A549 (cell line): ENCODE measurements around the gene ACSM5. TPM values are rescaled to one million over a fixed set of nuclear protein-coding genes. Genes with fewer than 3 reads are reported as not detected.

Source experiments
- ATAC-seq, 2 experiments: fragments of 200-7000 bp in 1 of 2; fragments of >200 bp in 1 of 2; cut with Nextera tagmentation in 1 of 2; cut with Tn5 transposase in 1 of 2; 3 replicates each; pipeline versions ENCODE4 v1.8.0 to v1.9.1; 2018 to 2020; ENCODE audit warnings: mild to moderate bottlenecking in 1 of 2, moderate library complexity in 1 of 2
- CTCF ChIA-PET: fragments of 300-600 bp; sonication (Branson Sonifier 250); formaldehyde crosslinking; extraction: SDS; loops from one replicate; lab custom pipeline; 2021; ENCODE audit warnings: antibody characterized with exemption, inconsistent platforms; lab: Yijun Ruan, JAX
- POLR2A ChIA-PET: fragments of 350-600 bp; formaldehyde crosslinking; extraction: SDS; loops from one replicate; lab custom pipeline; 2021; ENCODE audit warnings: antibody characterized with exemption, inconsistent platforms; lab: Yijun Ruan, JAX
- DNase-seq, 2 experiments: peaks; one replicate each; pipeline versions ENCODE4 v3.0.0 to v3.0.0-alpha.2; 2011 to 2016; ENCODE audit warnings: low read depth in 1 of 2, low spot score in 1 of 2
- FAIRE-seq: peaks from 2 replicates; lab custom pipeline; 2011; peaks lifted over from hg19 to GRCh38; lab: Jason Lieb, UNC
- H3K27ac ChIP-seq, 2 experiments: fragments of >200 bp; sonication (Bioruptor Twin); formaldehyde crosslinking; 3 replicates each; pipeline ENCODE4 v1.5.1; 2016 to 2017
- H3K4me1 ChIP-seq: fragments of >200 bp; sonication (Bioruptor Twin); formaldehyde crosslinking; 3 replicates; pipeline ENCODE4 v1.6.1; 2016
- H3K4me2 ChIP-seq: fragments of >200 bp; sonication (Bioruptor Twin); formaldehyde crosslinking; 3 replicates; pipeline ENCODE4 v1.6.1; 2016
- H3K4me3 ChIP-seq: fragments of >200 bp; sonication (Bioruptor Twin); formaldehyde crosslinking; 3 replicates; pipeline ENCODE4 v1.5.1; 2016
- H3K9me3 ChIP-seq: fragments of >200 bp; sonication (Bioruptor Twin); formaldehyde crosslinking; 3 replicates; pipeline ENCODE4 v1.6.1; 2016
- BHLHE40 ChIP-seq: IDR thresholded peaks from 2 replicates; pipeline ENCODE4 v1.6.1; 2012; ENCODE audit warnings: low read depth, low read length, inconsistent platforms
- CBX8 ChIP-seq: fragments of 200-600 bp; sonication (generic); IDR thresholded peaks from 2 replicates; pipeline ENCODE4 v1.6.1; 2016
- CEBPB ChIP-seq, 2 experiments: fragments of >200 bp in 1 of 2; sonication (Bioruptor Twin) in 1 of 2; formaldehyde crosslinking in 1 of 2; IDR thresholded peaks; 2 replicates each; pipeline ENCODE4 v1.6.1; 2012 to 2016
- EHMT2 ChIP-seq: fragments of 200-600 bp; sonication (generic); IDR thresholded peaks from 2 replicates; pipeline ENCODE4 v1.6.1; 2016; ENCODE audit warnings: antibody characterized with exemption, low read depth, mild to moderate bottlenecking, moderate library complexity
- EP300 ChIP-seq, 2 experiments: fragments of >200 bp; sonication (Bioruptor Twin); formaldehyde crosslinking; IDR thresholded peaks; 2 replicates in 1 of 2; 3 replicates in 1 of 2; pipeline ENCODE4 v1.6.1; 2016 to 2017
- FOSB ChIP-seq: fragments of 250-450 bp; sonication (Bioruptor Pico); IDR thresholded peaks from 2 replicates; pipeline ENCODE4 v1.5.0; 2020; ENCODE audit warnings: mild to moderate bottlenecking, moderate library complexity
- FOSL2 ChIP-seq, 2 experiments: fragments of 450-650 bp in 1 of 2; fragments of >200 bp in 1 of 2; sonication (Bioruptor Twin) in 1 of 2; formaldehyde crosslinking; IDR thresholded peaks; 2 replicates each; pipeline versions ENCODE4 v1.5.0 to v1.6.1; 2016 to 2020; ENCODE audit warnings: mild to moderate bottlenecking in 1 of 2, moderate library complexity in 1 of 2
- FOXS1 ChIP-seq: fragments of 250-450 bp; sonication (Bioruptor Pico); IDR thresholded peaks from 2 replicates; pipeline ENCODE4 v1.5.0; 2020; ENCODE audit warnings: mild to moderate bottlenecking, moderate library complexity
- GATA3 ChIP-seq: IDR thresholded peaks from 2 replicates; pipeline ENCODE4 v1.6.1; 2012; ENCODE audit warnings: borderline replicate concordance
- HDAC2 ChIP-seq: fragments of 200-600 bp; sonication (generic); IDR thresholded peaks from 2 replicates; pipeline ENCODE4 v1.6.1; 2016
- HES2 ChIP-seq: fragments of >200 bp; sonication (Bioruptor Twin); formaldehyde crosslinking; IDR thresholded peaks from 2 replicates; pipeline ENCODE4 v1.6.1; 2016
- HEYL ChIP-seq: fragments of 250-450 bp; sonication (Bioruptor Pico); IDR thresholded peaks from 2 replicates; pipeline ENCODE4 v1.8.0; 2021; ENCODE audit warnings: mild to moderate bottlenecking, moderate library complexity
- HOXA7 ChIP-seq: fragments of 250-450 bp; sonication (Bioruptor Pico); IDR thresholded peaks from 2 replicates; pipeline ENCODE4 v1.5.0; 2020; ENCODE audit warnings: mild to moderate bottlenecking, moderate library complexity
- HOXB13 ChIP-seq: fragments of 250-450 bp; sonication (Bioruptor Pico); IDR thresholded peaks from 2 replicates; pipeline ENCODE4 v1.5.0; 2020; ENCODE audit warnings: low read depth, mild to moderate bottlenecking, moderate library complexity
- JUN ChIP-seq, 2 experiments: fragments of >200 bp; sonication (Bioruptor Twin); formaldehyde crosslinking; IDR thresholded peaks; 2 replicates in 1 of 2; 3 replicates in 1 of 2; pipeline ENCODE4 v1.6.1; 2016 to 2017
- JUNB ChIP-seq: fragments of >200 bp; sonication (Bioruptor Twin); formaldehyde crosslinking; IDR thresholded peaks from 2 replicates; pipeline ENCODE4 v1.6.1; 2016
- KDM5A ChIP-seq: fragments of 200-600 bp; sonication (generic); IDR thresholded peaks from 2 replicates; pipeline ENCODE4 v1.6.1; 2016; ENCODE audit warnings: antibody characterized with exemption, mild to moderate bottlenecking
- MAFK ChIP-seq: fragments of 450-650 bp; IDR thresholded peaks from 2 replicates; pipeline ENCODE4 v1.6.1; 2014; ENCODE audit not compliant: partially characterized antibody
- MYC ChIP-seq: IDR thresholded peaks from 2 replicates; pipeline ENCODE4 v1.6.1; 2012; ENCODE audit warnings: mild to moderate bottlenecking, inconsistent platforms, low read length, improper control_type of control experiment, borderline replicate concordance
- NFE2L2 ChIP-seq: fragments of 150-350 bp; conservative IDR thresholded peaks from 2 replicates; pipeline ENCODE4 v1.6.1; 2014; ENCODE audit warnings: low read length
- NPAS2 ChIP-seq: fragments of 250-450 bp; sonication (Bioruptor Pico); IDR thresholded peaks from 2 replicates; pipeline ENCODE4 v1.8.0; 2022; ENCODE audit warnings: mild to moderate bottlenecking, moderate library complexity, borderline replicate concordance
- NR3C1 ChIP-seq: fragments of >200 bp; sonication (Bioruptor Twin); formaldehyde crosslinking; IDR thresholded peaks from 3 replicates; pipeline ENCODE4 v1.6.1; 2017
- RAD21 ChIP-seq, 2 experiments: fragments of >200 bp in 1 of 2; sonication (Bioruptor Twin) in 1 of 2; formaldehyde crosslinking in 1 of 2; IDR thresholded peaks in 1 of 2; conservative IDR thresholded peaks in 1 of 2; 2 replicates in 1 of 2; 3 replicates in 1 of 2; pipeline ENCODE4 v1.6.1; 2012 to 2018; ENCODE audit warnings: inconsistent platforms in 1 of 2
- RCOR1 ChIP-seq: fragments of 150-350 bp; IDR thresholded peaks from 2 replicates; pipeline ENCODE4 v1.6.1; 2014; ENCODE audit warnings: antibody characterized with exemption, low read length, low read depth
- REST ChIP-seq: fragments of 200-600 bp; sonication (generic); IDR thresholded peaks from 2 replicates; pipeline ENCODE4 v1.6.1; 2016; ENCODE audit warnings: antibody characterized with exemption, mild to moderate bottlenecking, moderate library complexity
- RFX5 ChIP-seq: fragments of 450-650 bp; IDR thresholded peaks from 2 replicates; pipeline ENCODE4 v1.7.1; 2014; ENCODE audit warnings: antibody characterized with exemption, mild to moderate bottlenecking, moderate library complexity
- RNF2 ChIP-seq: fragments of 200-600 bp; sonication (generic); IDR thresholded peaks from 2 replicates; pipeline ENCODE4 v1.6.1; 2016; ENCODE audit warnings: low read depth, mild to moderate bottlenecking, antibody characterized with exemption, moderate library complexity, borderline replicate concordance
- SMC3 ChIP-seq: fragments of >200 bp; sonication (Bioruptor Twin); formaldehyde crosslinking; IDR thresholded peaks from 3 replicates; pipeline ENCODE4 v1.6.1; 2018; ENCODE audit warnings: inconsistent platforms
- TP53 ChIP-seq: fragments of 250-450 bp; sonication (Bioruptor Pico); IDR thresholded peaks from 2 replicates; pipeline ENCODE4 v1.5.0; 2021; ENCODE audit warnings: mild to moderate bottlenecking, moderate library complexity
- USF2 ChIP-seq: fragments of 450-650 bp; IDR thresholded peaks from 2 replicates; pipeline ENCODE4 v1.6.1; 2014; ENCODE audit warnings: antibody characterized with exemption
- ZC3H11A ChIP-seq: fragments of 450-650 bp; IDR thresholded peaks from 2 replicates; pipeline ENCODE4 v1.6.1; 2014; ENCODE audit warnings: antibody characterized with exemption, mild to moderate bottlenecking
- ZNF302 ChIP-seq: fragments of 250-450 bp; sonication (Bioruptor Pico); IDR thresholded peaks from 2 replicates; pipeline ENCODE4 v1.9.0; 2021; ENCODE audit warnings: inconsistent platforms, mild to moderate bottlenecking, moderate library complexity
- WGBS: methylation state at CpG from one replicate; pipeline ENCODE4 v1.1.6; 2017; ENCODE audit errors: missing lambda C conversion rate; 5-methylcytosine and 5-hydroxymethylcytosine counted together
- polyA plus RNA-seq, 4 experiments: library from polyadenylated mRNA; depleted of rRNA in 3 of 4; stranded (reverse); fragments of >200 nt; fragmentation: RNase III in 1 of 4; extraction: RNeasy Plus Mini Kit Qiagen cat#74134 plus additional on column Dnase treatment in 1 of 4; gene quantifications; 2 replicates in 3 of 4; 3 replicates in 1 of 4; pipeline ENCODE4 v1.2.3, GENCODE V29; 2011 to 2017
- TF ChIP-seq, protein P1 (sequence below): fragments of 150-350 bp; IDR thresholded peaks from 2 replicates; pipeline ENCODE4 v1.6.1; 2014; ENCODE audit warnings: low read depth, mild to moderate bottlenecking, low read length

Gene ACSM5
- polyA plus RNA-seq, 2 of the 4 experiments (the other 2 are of a cell fraction), result not detected

- ATAC-seq (no peak), FAIRE-seq (no peak), DNase-seq (no peak)
- 9% methylated on average over 2 of the region's 3 CpGs for WGBS
- Histone ChIP-seq H3K4me1 (no peaks in the 10 kb centered on the region), H3K9me3 (no peaks in the 10 kb centered on the region), H3K4me2 (no peak overlapping the region), H3K4me3 (no peak overlapping the region), H3K27ac (no peak overlapping the region)
- POLR2A ChIA-PET, result no interaction called here
- CTCF ChIA-PET, result interaction anchor here (1.3 to 10.7 kb wide), 3 partner anchors 80 to 825 kb away, joined by 3 to 374 read pairs (median 4); partner anchors contain the start of gene VPS35L
- no peak for TF ChIP-seq MYC
- TF ChIP-seq ZNF302, result no peak
- no peak for TF ChIP-seq NR3C1
- TF ChIP-seq FOXS1 (CRISPR knock-in tag), result no peak
- TF ChIP-seq MAFK, result no peak
- TF ChIP-seq SMC3, result no peak
- no peak for TF ChIP-seq NFE2L2
- TF ChIP-seq JUN (IDR thresholded peaks at IDR 0.05), result no peak
- TF ChIP-seq RFX5, result no peak
- no peak for TF ChIP-seq HES2
- no peak for TF ChIP-seq RNF2
- TF ChIP-seq TP53 (CRISPR knock-in tag), result no peak
- no peak for TF ChIP-seq GATA3
- TF ChIP-seq HEYL (CRISPR knock-in tag), result no peak
- no peak for TF ChIP-seq KDM5A
- no peak for TF ChIP-seq CEBPB (IDR thresholded peaks at IDR 0.05)
- TF ChIP-seq FOSL2 (IDR thresholded peaks at IDR 0.05), result no peak
- TF ChIP-seq FOSL2 (CRISPR knock-in tag; IDR thresholded peaks at IDR 0.05), result no peak
- no peak for TF ChIP-seq EHMT2
- TF ChIP-seq BHLHE40, result no peak
- no peak for TF ChIP-seq HDAC2
Measured at GRCh38 chr16:20380782-20381181, 28.6 kb upstream of the ACSM5 start.

DNA sequence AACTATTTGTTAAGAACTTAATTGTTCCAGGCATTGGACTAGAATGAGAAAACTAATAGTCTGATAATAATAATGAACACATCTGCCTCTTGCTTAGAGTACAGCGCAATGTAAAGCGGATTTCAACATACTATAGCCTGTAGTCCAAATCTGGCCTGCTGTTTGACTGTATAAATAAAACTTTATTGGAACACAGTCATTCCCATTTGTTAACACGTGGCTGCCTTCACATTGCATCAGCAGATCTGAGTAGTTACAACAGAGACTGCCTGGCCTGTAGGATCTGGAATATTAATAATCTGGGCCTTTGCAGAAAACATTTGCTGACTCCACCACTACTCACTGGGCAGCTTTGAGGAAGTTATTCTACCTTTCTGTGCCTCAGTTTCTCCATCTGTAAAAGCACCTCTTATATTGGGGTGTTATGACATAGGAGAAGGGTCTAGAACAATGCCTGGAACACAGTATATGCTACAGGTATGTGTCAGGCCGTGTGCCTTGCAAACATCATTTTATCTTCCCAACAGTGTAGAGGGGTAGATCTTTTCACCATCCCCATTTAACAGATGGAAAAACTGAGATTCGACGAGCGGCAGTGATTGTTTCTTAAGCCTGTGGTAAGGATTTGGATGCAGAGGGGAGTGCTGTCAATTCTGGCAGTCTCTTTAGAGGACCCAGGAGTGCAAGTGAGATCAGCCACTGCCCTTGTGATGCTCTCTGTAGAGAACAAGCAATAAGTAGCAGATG is 27.0 kb upstream of the ACSM5 start:
- DNase-seq (no peak), FAIRE-seq (no peak), ATAC-seq (no peak)
- no peak overlapping the region for H3K4me3 ChIP-seq
- no peak overlapping the region for H3K27ac ChIP-seq
- no peaks in the 10 kb centered on the region for H3K4me1 ChIP-seq
- H3K9me3 ChIP-seq, result no peaks in the 10 kb centered on the region
- H3K4me2 ChIP-seq, result no peak overlapping the region
- WGBS, result 67% methylated on average over 7 of the region's 7 CpGs
- CTCF ChIA-PET, result interaction anchor here (0.6 to 10.7 kb wide), 18 partner anchors 9 to 531 kb away, joined by 3 to 374 read pairs (median 6); no protein-coding TSS in a partner anchor
- POLR2A ChIA-PET, result interaction anchor here (1.3 kb wide), 1 partner anchor 475 kb away, joined by 6 read pairs; no protein-coding TSS in a partner anchor
- TF ChIP-seq USF2 (no peak), KDM5A (no peak), RAD21 (conservative IDR thresholded peaks at IDR 0.05 in 1 of 2, IDR thresholded peaks at IDR 0.05 in 1 of 2) (no peak), FOSB (CRISPR knock-in tag) (no peak), HEYL (CRISPR knock-in tag) (no peak), REST (no peak), HOXB13 (CRISPR knock-in tag) (no peak), NPAS2 (no peak), JUNB (no peak), MYC (no peak), ZC3H11A (no peak), CBX8 (no peak), EP300 (IDR thresholded peaks at IDR 0.05) (no peak), TP53 (CRISPR knock-in tag) (no peak), JUN (IDR thresholded peaks at IDR 0.05) (no peak), RNF2 (no peak), HOXA7 (CRISPR knock-in tag) (no peak), RCOR1 (no peak)
- TF ChIP-seq, protein P1, sequence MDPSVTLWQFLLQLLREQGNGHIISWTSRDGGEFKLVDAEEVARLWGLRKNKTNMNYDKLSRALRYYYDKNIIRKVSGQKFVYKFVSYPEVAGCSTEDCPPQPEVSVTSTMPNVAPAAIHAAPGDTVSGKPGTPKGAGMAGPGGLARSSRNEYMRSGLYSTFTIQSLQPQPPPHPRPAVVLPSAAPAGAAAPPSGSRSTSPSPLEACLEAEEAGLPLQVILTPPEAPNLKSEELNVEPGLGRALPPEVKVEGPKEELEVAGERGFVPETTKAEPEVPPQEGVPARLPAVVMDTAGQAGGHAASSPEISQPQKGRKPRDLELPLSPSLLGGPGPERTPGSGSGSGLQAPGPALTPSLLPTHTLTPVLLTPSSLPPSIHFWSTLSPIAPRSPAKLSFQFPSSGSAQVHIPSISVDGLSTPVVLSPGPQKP, result no peak
